H1 (cell line): ENCODE data around the gene STIM1. TPM values are rescaled to one million over a fixed set of nuclear protein-coding genes. Genes with fewer than 3 reads are reported as not detected.

Experiments
- CTCF ChIA-PET: fragments of 300-600 bp; sonication (Branson Sonifier 250); formaldehyde crosslinking; loops from one replicate; lab custom pipeline; 2021; ENCODE audit not compliant: partially characterized antibody; lab: Charles Lee
- POLR2A ChIA-PET: fragments of 300-600 bp; sonication (Branson Sonifier 250); formaldehyde crosslinking; loops from one replicate; lab custom pipeline; 2021; ENCODE audit warnings: inconsistent platforms; ENCODE audit not compliant: partially characterized antibody; lab: Charles Lee
- DNase-seq, 2 experiments: peaks; one replicate each; pipeline versions ENCODE4 v3.0.0 to v3.0.0-alpha.2; 2010 to 2022; ENCODE audit warnings: low spot score in 2 of 2, low read depth in 1 of 2, mixed read lengths in 1 of 2
- FAIRE-seq: peaks from 2 replicates; lab custom pipeline; 2011; peaks lifted over from hg19 to GRCh38; lab: Jason Lieb, UNC
- H2AFZ ChIP-seq: 2 replicates; pipeline ENCODE4 v1.8.1; 2012; ENCODE audit warnings: low read length, inconsistent platforms
- H2AK5ac ChIP-seq: 2 replicates; pipeline ENCODE4 v1.6.1; 2013; ENCODE audit warnings: low read depth, low read length
- H2BK120ac ChIP-seq: replicated peaks from 2 replicates; pipeline ENCODE3; 2013; ENCODE audit warnings: low read depth, low read length, inconsistent platforms
- H2BK12ac ChIP-seq: 2 replicates; pipeline ENCODE4 v1.6.1; 2013; ENCODE audit warnings: low read depth, low read length
- H2BK15ac ChIP-seq: 2 replicates; pipeline ENCODE4 v1.6.1; 2013; ENCODE audit warnings: low read length
- H2BK20ac ChIP-seq: 2 replicates; pipeline ENCODE4 v1.6.1; 2013; ENCODE audit warnings: low read length
- H2BK5ac ChIP-seq: 2 replicates; pipeline ENCODE4 v1.6.1; 2013; ENCODE audit warnings: low read depth, low read length
- H3K14ac ChIP-seq: 2 replicates; pipeline ENCODE4 v1.6.1; 2013; ENCODE audit warnings: inconsistent platforms; ENCODE audit not compliant: insufficient read length
- H3K18ac ChIP-seq: 2 replicates; pipeline ENCODE4 v1.6.1; 2013; ENCODE audit warnings: low read length; ENCODE audit errors: extremely low read depth
- H3K23ac ChIP-seq: 2 replicates; pipeline ENCODE4 v1.6.1; 2013; ENCODE audit warnings: inconsistent platforms; ENCODE audit not compliant: insufficient read length
- H3K23me2 ChIP-seq: 2 replicates; pipeline ENCODE4 v1.6.1; 2013; ENCODE audit warnings: low read depth, low read length
- H3K27ac ChIP-seq: 2 replicates; pipeline ENCODE4 v1.6.1; 2011; ENCODE audit warnings: low read depth, low read length, inconsistent platforms
- H3K27me3 ChIP-seq, 4 experiments: replicated peaks in 1 of 4; 1 replicate in 1 of 4; 2 replicates in 3 of 4; pipeline versions ENCODE4 v1.6.1 to v1.8.1; 2011 to 2013; ENCODE audit warnings: low read length in 3 of 4, mild to moderate bottlenecking in 3 of 4, inconsistent platforms in 2 of 4, mixed read lengths in 2 of 4, moderate library complexity in 1 of 4; ENCODE audit not compliant: control insufficient read depth in 3 of 4, insufficient read depth in 3 of 4; ENCODE audit errors: extremely low read depth in 1 of 4
- H3K36me3 ChIP-seq, 4 experiments: 2 replicates each; pipeline versions ENCODE4 v1.6.1 to v1.8.1; 2011 to 2013; ENCODE audit warnings: mild to moderate bottlenecking in 4 of 4, low read length in 3 of 4, moderate library complexity in 2 of 4, control low read depth in 1 of 4, inconsistent platforms in 1 of 4; ENCODE audit not compliant: insufficient read depth in 4 of 4, control insufficient read depth in 2 of 4
- H3K4ac ChIP-seq: replicated peaks from 2 replicates; pipeline ENCODE3; 2013; ENCODE audit warnings: low read length, low read depth, mixed read lengths, inconsistent platforms; ENCODE audit not compliant: insufficient read length
- H3K4me1 ChIP-seq, 4 experiments: replicated peaks in 1 of 4; 1 replicate in 1 of 4; 2 replicates in 3 of 4; pipeline versions ENCODE4 v1.6.1 to v1.8.1; 2011 to 2013; ENCODE audit warnings: low read length in 3 of 4, inconsistent platforms in 2 of 4, mixed read lengths in 1 of 4; ENCODE audit not compliant: insufficient read depth in 4 of 4, control insufficient read depth in 3 of 4
- H3K4me2 ChIP-seq, 2 experiments: 2 replicates each; pipeline versions ENCODE4 v1.6.1 to v1.8.1; 2011 to 2013; ENCODE audit warnings: low read depth in 2 of 2, low read length in 2 of 2, control low read depth in 1 of 2, inconsistent platforms in 1 of 2, mild to moderate bottlenecking in 1 of 2; ENCODE audit not compliant: insufficient read depth in 1 of 2
- H3K4me3 ChIP-seq, 4 experiments: fragments of 200-600, 300-600 bp in 1 of 4; sonication (generic), shearing (Covaris generic), sonication (Bioruptor Twin) in 1 of 4; 2 replicates each; pipeline versions ENCODE4 v1.5.1 to v1.8.1; 2011 to 2016; ENCODE audit warnings: low read length in 4 of 4, low read depth in 3 of 4, control low read depth in 2 of 4, inconsistent platforms in 2 of 4, mild to moderate bottlenecking in 2 of 4, mixed read lengths in 1 of 4, moderate library complexity in 1 of 4; ENCODE audit not compliant: insufficient read depth in 2 of 4; ENCODE audit errors: extremely low read depth in 1 of 4
- H3K56ac ChIP-seq: replicated peaks from 2 replicates; pipeline ENCODE3; 2013; ENCODE audit warnings: low read depth, mild to moderate bottlenecking, mixed read lengths, low read length, inconsistent platforms; ENCODE audit not compliant: insufficient read length
- H3K79me1 ChIP-seq: 2 replicates; pipeline ENCODE4 v1.6.1; 2013; ENCODE audit warnings: low read depth, low read length, control low read depth
- H3K79me2 ChIP-seq, 2 experiments: 2 replicates each; pipeline versions ENCODE4 v1.6.1 to v1.8.1; 2012 to 2013; ENCODE audit warnings: low read length in 2 of 2, mild to moderate bottlenecking in 2 of 2, inconsistent platforms in 1 of 2; ENCODE audit not compliant: insufficient read depth in 2 of 2, control insufficient read depth in 1 of 2
- H3K9ac ChIP-seq, 4 experiments: replicated peaks in 1 of 4; 1 replicate in 1 of 4; 2 replicates in 3 of 4; pipeline versions ENCODE4 v1.6.1 to v1.8.1; 2011 to 2013; ENCODE audit warnings: low read depth in 3 of 4, low read length in 3 of 4, control low read depth in 2 of 4, mild to moderate bottlenecking in 2 of 4, moderate library complexity in 2 of 4, inconsistent platforms in 1 of 4; ENCODE audit errors: extremely low read depth in 1 of 4
- H3K9me3 ChIP-seq, 2 experiments: 2 replicates each; pipeline versions ENCODE4 v1.6.1 to v1.8.1; 2012 to 2013; ENCODE audit warnings: mild to moderate bottlenecking in 2 of 2, moderate library complexity in 2 of 2, control low read depth in 1 of 2, inconsistent platforms in 1 of 2, low read depth in 1 of 2, low read length in 1 of 2, mixed read lengths in 1 of 2; ENCODE audit not compliant: insufficient read depth in 2 of 2
- H4K20me1 ChIP-seq, 2 experiments: replicated peaks in 1 of 2; 2 replicates each; pipeline versions ENCODE3 to v1.8.1; 2011 to 2013; ENCODE audit warnings: inconsistent platforms in 2 of 2, low read length in 2 of 2, mild to moderate bottlenecking in 1 of 2; ENCODE audit not compliant: insufficient read depth in 2 of 2, control insufficient read depth in 1 of 2
- H4K5ac ChIP-seq: 2 replicates; pipeline ENCODE4 v1.6.1; 2013; ENCODE audit warnings: low read length, low read depth, mixed read lengths, inconsistent platforms; ENCODE audit not compliant: insufficient read length
- H4K8ac ChIP-seq: 2 replicates; pipeline ENCODE4 v1.8.0; 2013; ENCODE audit warnings: mild to moderate bottlenecking, moderate library complexity, low read length, inconsistent platforms; ENCODE audit not compliant: insufficient read depth; ENCODE audit errors: extremely low read depth
- H4K91ac ChIP-seq: replicated peaks from 2 replicates; pipeline ENCODE3; 2013; ENCODE audit warnings: low read length, mixed read lengths, inconsistent platforms; ENCODE audit not compliant: insufficient read length
- BRCA1 ChIP-seq: IDR thresholded peaks from 2 replicates; pipeline ENCODE4 v1.6.1; 2012; ENCODE audit warnings: low read depth, low read length, improper control_type of control experiment
- GABPA ChIP-seq: IDR thresholded peaks from 2 replicates; pipeline ENCODE4 v1.6.1; 2011; ENCODE audit warnings: mild to moderate bottlenecking, low read length, moderate library complexity, borderline replicate concordance; ENCODE audit not compliant: insufficient read depth
- HDAC2 ChIP-seq, 2 experiments: fragments of 300-600 bp in 1 of 2; sonication (generic) in 1 of 2; IDR thresholded peaks; 2 replicates each; pipeline ENCODE4 v1.6.1; 2011 to 2012; ENCODE audit warnings: low read depth in 2 of 2, low read length in 2 of 2, mild to moderate bottlenecking in 2 of 2, moderate library complexity in 2 of 2, borderline replicate concordance in 1 of 2, inconsistent platforms in 1 of 2
- JUN ChIP-seq: IDR thresholded peaks from 2 replicates; pipeline ENCODE4 v1.6.1; 2011; ENCODE audit warnings: low read depth, mild to moderate bottlenecking, improper control_type of control experiment, low read length
- KDM4A ChIP-seq: IDR thresholded peaks from one replicate; pipeline ENCODE4 v1.7.1; 2012; ENCODE audit warnings: low read depth, mild to moderate bottlenecking, moderate library complexity, low read length, inconsistent platforms; ENCODE audit not compliant: severe bottlenecking
- NRF1 ChIP-seq: IDR thresholded peaks from 2 replicates; pipeline ENCODE4 v1.6.1; 2011; ENCODE audit warnings: mild to moderate bottlenecking, low read depth, low read length, improper control_type of control experiment
- POLR2AphosphoS5 ChIP-seq: IDR thresholded peaks from 2 replicates; pipeline ENCODE4 v1.6.1; 2011; ENCODE audit warnings: low read depth, low read length
- RBBP5 ChIP-seq: IDR thresholded peaks from 2 replicates; pipeline ENCODE4 v1.7.1; 2012; ENCODE audit warnings: low read depth, mild to moderate bottlenecking, inconsistent platforms, low read length, moderate library complexity, borderline replicate concordance
- RNF2 ChIP-seq: fragments of 200-900, 300-1000 bp; sonication (generic); IDR thresholded peaks from 2 replicates; pipeline ENCODE4 v1.7.1; 2016; ENCODE audit warnings: borderline replicate concordance, low read depth, mild to moderate bottlenecking, antibody characterized with exemption, low read length; ENCODE audit not compliant: poor library complexity, severe bottlenecking; ENCODE audit errors: missing control alignments
- SIX5 ChIP-seq: IDR thresholded peaks from 2 replicates; pipeline ENCODE4 v1.6.1; 2011; ENCODE audit warnings: mild to moderate bottlenecking, low read depth, low read length
- SP2 ChIP-seq: IDR thresholded peaks from 2 replicates; pipeline ENCODE4 v1.6.1; 2012; ENCODE audit warnings: mild to moderate bottlenecking, low read length, inconsistent platforms
- SUZ12 ChIP-seq: fragments of 200-600 bp; sonication (generic); IDR thresholded peaks from 2 replicates; pipeline ENCODE4 v1.6.1; 2012; ENCODE audit warnings: mild to moderate bottlenecking, inconsistent platforms, low read length, moderate library complexity, mixed read lengths
- TCF12 ChIP-seq: IDR thresholded peaks from 2 replicates; pipeline ENCODE4 v1.6.1; 2011; ENCODE audit warnings: low read depth, mild to moderate bottlenecking, low read length
- WGBS, 2 experiments: shearing (Covaris generic) in 1 of 2; methylation state at CpG; one replicate each; pipeline versions ENCODE4 v1.1.6 to v1.1.7; 2013 to 2015; ENCODE audit warnings: low lambda C conversion rate in 2 of 2, mixed read lengths in 2 of 2, inconsistent platforms in 1 of 2, low coverage in 1 of 2, missing lambda C conversion rate in 1 of 2; ENCODE audit not compliant: insufficient replicate concordance in 2 of 2, insufficient coverage in 1 of 2, insufficient read length in 1 of 2; ENCODE audit errors: extremely low coverage in 1 of 2, missing lambda C conversion rate in 1 of 2; 5-methylcytosine and 5-hydroxymethylcytosine counted together
- polyA plus RNA-seq, 7 experiments: library from polyadenylated mRNA; depleted of rRNA in 3 of 7; stranded (reverse) in 5 of 7; unstranded in 2 of 7; fragments of >200 nt in 5 of 7; fragments of 200-250 nt in 2 of 7; gene quantifications; 1 replicate in 5 of 7; 2 replicates in 1 of 7; 4 replicates in 1 of 7; pipeline versions ENCODE4 v1.2.1 to v1.2.3, GENCODE V29; 2011 to 2013; ENCODE audit warnings: missing spikeins in 2 of 7, mixed read lengths in 2 of 7
- total RNA-seq: library from RNA; stranded (reverse); fragmentation: NEBNext Ultra II Directional; extraction: Animal tissue kit (Norgen Biotek cat#: 25700); gene quantifications from 2 replicates; pipeline ENCODE4 v1.2.1, GENCODE V29; 2021

The STIM1 gene
- total and polyA plus RNA-seq, 2 of the 8 experiments (the other 6 are each of a cell fraction or from before 2014, with no cell fraction given) = 11.1 to 12.2 TPM

DNA sequence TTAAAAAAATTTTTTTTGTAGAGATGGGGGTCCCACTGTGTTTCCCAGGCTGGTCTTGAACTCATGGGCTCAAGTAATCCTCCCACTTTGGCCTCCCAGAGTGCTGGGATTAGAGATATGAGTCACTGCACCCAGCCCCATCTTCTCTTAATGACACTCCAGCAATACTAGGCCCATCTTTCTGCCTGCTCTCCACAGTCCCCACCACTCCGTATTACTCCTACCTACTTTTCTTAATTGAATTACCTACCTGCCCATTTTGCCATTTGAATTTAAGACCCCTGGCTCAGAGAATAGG, 2.0 kb upstream of the STIM1 start:
- H3K79me2 ChIP-seq = no peaks in the 10 kb centered on the region

More for the DNA sequence above, 2.0 kb upstream of the STIM1 start:
- Histone ChIP-seq H3K27ac (no peak overlapping the region), H3K23me2 (peaks cover 8% of the 10 kb centered on the region; the same call in 1 of the 2 replicates), H3K27me3 (peaks cover 0 to 13% (median 8%) of the 10 kb centered on the region in 4 experiments; a peak in 5 of 7 replicates), H2BK15ac (no peak overlapping the region), H2BK20ac (no peak overlapping the region), H3K9me3 (no peaks in the 10 kb centered on the region), H3K79me1 (no peaks in the 10 kb centered on the region), H2AFZ (no peak overlapping the region), H3K9ac (no peak overlapping the region), H3K4me1 (peaks cover 8 to 14% (median 9%) of the 10 kb centered on the region in 4 experiments), H4K20me1 (no peaks in the 10 kb centered on the region), H2AK5ac (no peak overlapping the region), H2BK5ac (no peak overlapping the region), H3K4me3 (no peak overlapping the region), H3K18ac (no peak overlapping the region), H3K14ac (no peak overlapping the region), H3K56ac (no peak overlapping the region), H3K4me2 (no peak overlapping the region; a peak in 1 of 4 replicates), H3K23ac (no peak overlapping the region), H3K4ac (no peak overlapping the region), H4K5ac (no peak overlapping the region), H2BK120ac (no peak overlapping the region), H3K36me3 (no peaks in the 10 kb centered on the region), H4K91ac (no peak overlapping the region), H4K8ac (no peak overlapping the region), H2BK12ac (no peak overlapping the region)
- 88% methylated on average over 1 of the region's 1 CpG; no CpG with 5 or more reads in 1 of the 2 experiments for WGBS, 2 experiments
- DNase-seq = no peak
- FAIRE-seq = no peak
- ChIA-PET POLR2A (interaction anchor here (1.0 to 2.9 kb wide), 4 partner anchors 8 to 18 kb away, joined by 3 to 13 read pairs (median 4); partner anchors contain the start of gene RHOG), CTCF (interaction anchor here (0.7 to 20.2 kb wide), 14 partner anchors 16 to 228 kb away, joined by 3 to 422 read pairs (median 11); partner anchors contain the start of gene RHOG)
- no peak for TF ChIP-seq RNF2
- no peak for TF ChIP-seq SIX5
- no peak for TF ChIP-seq RBBP5
- no peak for TF ChIP-seq GABPA
- TF ChIP-seq BRCA1 = no peak
- TF ChIP-seq TCF12 = no peak
- TF ChIP-seq SUZ12 = no peak
- no peak for TF ChIP-seq POLR2AphosphoS5
- TF ChIP-seq KDM4A = no peak
- no peak for TF ChIP-seq HDAC2 (IDR thresholded peaks at IDR 0.05; ENCODE audit: borderline replicate concordance in 1 of 2, low read depth in 2 of 2, low read length in 2 of 2)
- TF ChIP-seq JUN = no peak
- TF ChIP-seq SP2 = no peak
- no peak for TF ChIP-seq NRF1
